ENCODE results near the gene GOLGB1.
"Not testable (repeated sequence)": the region's sequence is repeated elsewhere in the genome, so short reads cannot be mapped to it uniquely, and the experiment has no call there.

Gene GOLGB1

DNA sequence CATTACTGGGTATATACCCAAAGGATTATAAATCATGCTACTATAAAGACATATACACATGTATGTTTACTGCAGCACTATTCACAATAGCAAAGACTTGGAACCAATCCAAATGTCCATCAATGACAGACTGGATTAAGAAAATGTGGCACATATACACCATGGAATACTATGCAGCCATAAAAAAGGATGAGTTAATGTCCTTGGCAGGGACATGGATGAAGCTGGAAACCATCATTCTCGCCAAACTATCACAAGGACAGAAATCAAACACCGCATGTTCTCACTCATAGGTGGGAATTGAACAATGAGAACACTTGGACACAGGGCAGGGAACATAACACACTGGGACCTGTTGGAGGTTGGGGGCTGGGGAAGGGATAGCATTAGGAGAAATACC lies 6.4 kb downstream of the GOLGB1 start:
- H3K4me1 ChIP-seq (ENCODE audit: control insufficient read depth in 2 of 2, insufficient read depth in 2 of 2, low read length in 2 of 2); H3K27me3 ChIP-seq (ENCODE audit: control insufficient read depth in 2 of 2, insufficient read depth in 2 of 2, low read length in 2 of 2); H3K4me3 ChIP-seq (ENCODE audit: low read length in 2 of 2); H3K36me3 ChIP-seq (ENCODE audit: control insufficient read depth in 2 of 2, insufficient read depth in 2 of 2, low read length in 2 of 2); H3K9ac ChIP-seq (ENCODE audit: low read depth in 1 of 2, low read length in 2 of 2); H3K27ac ChIP-seq (ENCODE audit: low read depth in 2 of 2, low read length in 2 of 2); H3K9me3 ChIP-seq (ENCODE audit: control insufficient read depth in 2 of 2, low read length in 2 of 2): not testable (repeated sequence)

DNA sequence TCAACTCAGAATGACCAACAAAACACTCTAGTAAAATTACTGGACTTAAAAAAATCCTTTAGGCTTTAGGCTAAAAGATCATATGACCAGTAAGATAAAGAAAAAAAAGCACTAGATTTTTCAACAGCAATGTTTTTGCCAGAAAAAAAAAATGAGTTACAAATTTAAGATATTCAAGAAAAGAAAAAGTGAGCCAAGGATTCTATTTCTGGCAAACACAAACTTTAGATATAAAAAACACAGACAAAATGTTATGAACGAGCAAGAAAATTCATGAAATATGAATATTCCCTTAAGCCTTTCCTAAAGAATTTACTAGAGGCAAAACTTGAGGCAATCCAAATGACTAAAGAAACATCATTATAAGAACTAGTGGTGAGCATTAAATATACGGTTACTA lies 8.6 kb downstream of the GOLGB1 start:
- H3K36me3 ChIP-seq (ENCODE audit: control insufficient read depth in 2 of 2, insufficient read depth in 2 of 2, low read length in 2 of 2) = peaks cover 0 to 2% of the 10 kb centered on the region in 2 donors
- H3K9me3 ChIP-seq (ENCODE audit: control insufficient read depth in 2 of 2, low read length in 2 of 2) = no peaks in the 10 kb centered on the region
- H3K4me3 ChIP-seq (ENCODE audit: low read length in 2 of 2) = no peak overlapping the region
- no peaks in the 10 kb centered on the region for H3K27me3 ChIP-seq (ENCODE audit: control insufficient read depth in 2 of 2, insufficient read depth in 2 of 2, low read length in 2 of 2)
- no peak overlapping the region for H3K27ac ChIP-seq (ENCODE audit: low read depth in 2 of 2, low read length in 2 of 2)
- H3K9ac ChIP-seq (ENCODE audit: low read depth in 1 of 2, low read length in 2 of 2) = no peak overlapping the region
- H3K4me1 ChIP-seq (ENCODE audit: control insufficient read depth in 2 of 2, insufficient read depth in 2 of 2, low read length in 2 of 2) = no peaks in the 10 kb centered on the region

DNA sequence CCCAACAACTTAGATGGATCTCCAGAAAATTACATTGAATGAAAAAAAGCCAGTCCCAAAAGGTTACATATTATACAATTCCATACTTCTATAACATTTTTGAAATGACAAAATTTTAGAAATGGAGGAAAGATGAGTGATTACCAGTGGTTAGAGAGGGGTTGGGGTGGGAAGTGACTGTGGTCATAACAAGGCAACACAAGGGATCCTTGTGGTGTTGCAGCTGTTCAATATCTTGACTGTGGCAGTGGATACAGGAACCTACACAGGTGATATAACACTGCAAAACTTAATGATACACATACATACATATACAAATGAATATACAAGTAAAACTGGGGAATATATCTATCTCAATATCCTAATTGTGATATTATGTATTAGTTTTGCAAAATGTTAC lies 9.6 kb downstream of the GOLGB1 start:
- Histone ChIP-seq H3K9ac (ENCODE audit: low read depth in 1 of 2, low read length in 2 of 2) (no peak overlapping the region), H3K27ac (ENCODE audit: low read depth in 2 of 2, low read length in 2 of 2) (no peak overlapping the region), H3K36me3 (ENCODE audit: control insufficient read depth in 2 of 2, insufficient read depth in 2 of 2, low read length in 2 of 2) (peaks cover 0 to 2% of the 10 kb centered on the region in 2 donors), H3K9me3 (ENCODE audit: control insufficient read depth in 2 of 2, low read length in 2 of 2) (no peaks in the 10 kb centered on the region), H3K27me3 (ENCODE audit: control insufficient read depth in 2 of 2, insufficient read depth in 2 of 2, low read length in 2 of 2) (no peaks in the 10 kb centered on the region), H3K4me3 (ENCODE audit: low read length in 2 of 2) (no peak overlapping the region), H3K4me1 (ENCODE audit: control insufficient read depth in 2 of 2, insufficient read depth in 2 of 2, low read length in 2 of 2) (no peaks in the 10 kb centered on the region)

DNA sequence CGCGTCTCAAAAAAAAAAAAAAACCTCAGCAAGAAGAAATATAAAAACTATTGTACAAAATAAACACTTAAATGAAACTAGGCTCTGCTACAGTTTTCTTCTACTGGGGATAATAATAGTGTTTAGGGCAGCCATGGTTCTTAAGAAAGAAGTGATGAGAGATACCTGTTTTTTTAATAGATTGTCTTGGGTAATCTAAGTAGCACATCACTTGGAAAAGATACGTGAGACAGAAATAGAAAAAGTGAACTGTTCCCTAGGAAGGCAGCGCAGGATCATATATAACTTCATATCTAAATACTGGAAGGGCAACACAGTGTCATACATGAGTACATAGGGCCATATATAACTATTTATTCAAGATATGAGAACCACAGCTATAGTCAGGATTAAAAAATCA lies 11.9 kb downstream of the GOLGB1 start:
- H3K4me1 ChIP-seq (ENCODE audit: control insufficient read depth in 2 of 2, insufficient read depth in 2 of 2, low read length in 2 of 2) = no peaks in the 10 kb centered on the region
- H3K9ac ChIP-seq (ENCODE audit: low read depth in 1 of 2, low read length in 2 of 2) = no peak overlapping the region
- H3K27me3 ChIP-seq (ENCODE audit: control insufficient read depth in 2 of 2, insufficient read depth in 2 of 2, low read length in 2 of 2) = no peaks in the 10 kb centered on the region
- H3K4me3 ChIP-seq (ENCODE audit: low read length in 2 of 2) = no peak overlapping the region
- no peak overlapping the region for H3K27ac ChIP-seq (ENCODE audit: low read depth in 2 of 2, low read length in 2 of 2)
- no peaks in the 10 kb centered on the region for H3K36me3 ChIP-seq (ENCODE audit: control insufficient read depth in 2 of 2, insufficient read depth in 2 of 2, low read length in 2 of 2)
- H3K9me3 ChIP-seq (ENCODE audit: control insufficient read depth in 2 of 2, low read length in 2 of 2) = no peaks in the 10 kb centered on the region

DNA sequence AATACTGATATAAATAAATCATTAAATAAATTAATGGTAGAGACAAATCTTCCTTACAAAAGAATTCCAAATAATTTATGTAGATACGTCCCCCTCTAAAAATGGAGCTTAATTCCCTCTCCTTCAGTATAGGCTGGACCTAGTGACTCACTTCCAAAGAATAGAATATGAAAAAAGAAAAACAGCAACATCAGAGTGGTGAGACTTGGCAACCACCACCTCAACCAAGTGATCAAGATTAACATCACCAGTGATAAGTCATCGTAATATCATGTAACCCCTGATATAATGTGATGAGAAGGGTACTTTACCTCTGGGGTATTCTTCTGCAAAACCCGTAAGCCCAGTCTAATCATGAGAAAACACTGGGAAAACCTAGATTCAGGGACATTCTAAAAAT lies 13.4 kb downstream of the GOLGB1 start:
- Histone ChIP-seq H3K27me3 (ENCODE audit: control insufficient read depth in 2 of 2, insufficient read depth in 2 of 2, low read length in 2 of 2) (no peaks in the 10 kb centered on the region), H3K4me1 (ENCODE audit: control insufficient read depth in 2 of 2, insufficient read depth in 2 of 2, low read length in 2 of 2) (no peaks in the 10 kb centered on the region), H3K9ac (ENCODE audit: low read depth in 1 of 2, low read length in 2 of 2) (no peak overlapping the region), H3K9me3 (ENCODE audit: control insufficient read depth in 2 of 2, low read length in 2 of 2) (no peaks in the 10 kb centered on the region), H3K27ac (ENCODE audit: low read depth in 2 of 2, low read length in 2 of 2) (no peak overlapping the region), H3K4me3 (ENCODE audit: low read length in 2 of 2) (no peak overlapping the region), H3K36me3 (ENCODE audit: control insufficient read depth in 2 of 2, insufficient read depth in 2 of 2, low read length in 2 of 2) (no peaks in the 10 kb centered on the region)

DNA sequence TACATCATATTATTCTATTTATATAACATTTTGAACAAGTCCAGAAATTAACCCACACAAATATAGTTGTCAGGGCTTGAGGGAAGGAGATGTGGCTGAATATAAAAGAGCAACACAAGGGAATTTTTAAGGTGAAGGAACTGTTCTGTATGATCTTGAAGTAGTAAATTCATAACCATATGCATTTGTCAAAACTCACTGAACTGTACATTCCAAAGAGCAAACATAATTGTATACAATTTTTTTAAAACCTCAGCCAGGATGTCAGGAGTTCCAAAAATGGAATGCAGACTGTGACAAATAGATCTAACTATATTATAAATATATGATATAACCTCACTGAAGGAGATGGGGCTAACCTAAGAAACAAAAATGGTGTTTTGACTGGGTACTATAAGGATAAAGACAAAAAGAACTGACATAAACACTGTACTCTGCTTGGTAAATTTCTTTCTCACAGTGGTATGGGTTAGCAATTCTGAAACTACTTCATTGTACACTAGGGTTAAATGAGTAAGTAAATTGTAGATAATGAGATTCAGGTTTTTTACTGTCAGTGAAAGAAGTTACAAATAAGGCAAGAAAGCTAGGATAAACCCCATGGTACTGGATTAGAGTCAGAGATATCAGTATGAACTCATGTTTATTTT lies 14.4 kb downstream of the GOLGB1 start:
- H3K9me3 ChIP-seq (ENCODE audit: control insufficient read depth in 2 of 2, low read length in 2 of 2) = no peaks in the 10 kb centered on the region
- no peaks in the 10 kb centered on the region for H3K4me1 ChIP-seq (ENCODE audit: control insufficient read depth in 2 of 2, insufficient read depth in 2 of 2, low read length in 2 of 2)
- peaks cover 0 to 3% of the 10 kb centered on the region in 2 donors for H3K36me3 ChIP-seq (ENCODE audit: control insufficient read depth in 2 of 2, insufficient read depth in 2 of 2, low read length in 2 of 2)
- H3K9ac ChIP-seq (ENCODE audit: low read depth in 1 of 2, low read length in 2 of 2) = no peak overlapping the region
- no peaks in the 10 kb centered on the region for H3K27me3 ChIP-seq (ENCODE audit: control insufficient read depth in 2 of 2, insufficient read depth in 2 of 2, low read length in 2 of 2)
- H3K27ac ChIP-seq (ENCODE audit: low read depth in 2 of 2, low read length in 2 of 2) = no peak overlapping the region
- H3K4me3 ChIP-seq (ENCODE audit: low read length in 2 of 2) = no peak overlapping the region

DNA sequence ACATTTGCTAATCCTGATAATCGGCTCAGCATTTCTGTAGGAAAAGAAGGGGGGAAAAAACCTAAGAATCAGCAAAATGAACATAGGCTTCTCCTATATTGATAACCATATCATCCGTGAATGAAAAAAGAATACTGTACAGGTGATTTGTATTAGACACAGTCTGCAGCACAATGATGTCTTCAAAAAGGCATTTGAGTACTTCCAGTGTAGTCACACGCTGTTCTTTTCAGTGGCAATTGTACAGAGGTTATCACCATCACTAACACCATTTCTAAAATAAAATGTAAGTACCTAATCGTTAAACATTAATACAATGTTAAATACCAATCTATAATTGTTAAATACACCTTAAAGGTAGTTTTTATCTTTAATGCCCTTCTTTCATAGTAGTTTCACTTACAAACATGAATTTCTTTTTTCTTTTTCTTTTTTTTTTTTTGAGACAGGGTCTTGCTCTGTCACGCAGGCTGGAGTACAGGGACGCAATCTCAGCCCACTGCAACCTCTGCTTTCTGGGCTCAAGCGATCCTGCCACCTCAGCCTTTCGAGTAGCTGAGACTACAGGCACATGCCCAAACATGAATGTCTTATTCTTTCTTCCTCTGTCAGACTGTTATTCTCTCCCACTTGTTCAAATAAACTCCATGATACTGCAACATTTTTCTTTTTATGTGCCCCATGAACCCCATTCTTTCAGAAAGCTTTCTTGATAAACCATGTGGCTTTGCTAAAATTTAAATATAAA lies 18.4 kb downstream of the GOLGB1 start:
- Histone ChIP-seq H3K36me3 (ENCODE audit: control insufficient read depth in 2 of 2, insufficient read depth in 2 of 2, low read length in 2 of 2) (peaks cover 20 to 23% of the 10 kb centered on the region in 2 donors), H3K27ac (ENCODE audit: low read depth in 2 of 2, low read length in 2 of 2) (no peak overlapping the region), H3K27me3 (ENCODE audit: control insufficient read depth in 2 of 2, insufficient read depth in 2 of 2, low read length in 2 of 2) (no peaks in the 10 kb centered on the region), H3K4me3 (ENCODE audit: low read length in 2 of 2) (no peak overlapping the region), H3K9ac (ENCODE audit: low read depth in 1 of 2, low read length in 2 of 2) (no peak overlapping the region), H3K9me3 (ENCODE audit: control insufficient read depth in 2 of 2, low read length in 2 of 2) (no peaks in the 10 kb centered on the region), H3K4me1 (ENCODE audit: control insufficient read depth in 2 of 2, insufficient read depth in 2 of 2, low read length in 2 of 2) (no peaks in the 10 kb centered on the region)

DNA sequence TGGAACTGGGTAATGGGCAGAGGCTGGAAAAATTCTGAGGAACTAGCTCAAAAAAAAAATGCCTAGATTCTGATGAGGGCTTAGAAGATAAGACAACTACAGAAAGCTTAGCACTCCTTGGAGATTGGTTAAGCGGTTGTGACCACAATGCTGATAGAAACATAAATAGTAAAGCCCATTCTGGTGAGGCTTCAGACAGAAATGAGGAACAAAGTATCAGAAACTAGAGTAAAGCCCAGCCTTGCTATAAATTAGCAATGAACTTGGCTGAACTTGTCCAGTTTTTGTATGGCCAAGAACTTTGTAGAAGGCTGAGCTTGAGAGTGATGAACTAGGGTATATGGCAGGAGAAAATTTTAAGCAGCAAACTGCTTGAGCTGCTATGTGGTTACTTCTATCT lies 25.4 kb downstream of the GOLGB1 start:
- Histone ChIP-seq H3K27me3 (ENCODE audit: control insufficient read depth in 2 of 2, insufficient read depth in 2 of 2, low read length in 2 of 2) (no peaks in the 10 kb centered on the region), H3K4me1 (ENCODE audit: control insufficient read depth in 2 of 2, insufficient read depth in 2 of 2, low read length in 2 of 2) (no peaks in the 10 kb centered on the region), H3K9me3 (ENCODE audit: control insufficient read depth in 2 of 2, low read length in 2 of 2) (no peaks in the 10 kb centered on the region), H3K9ac (ENCODE audit: low read depth in 1 of 2, low read length in 2 of 2) (no peak overlapping the region), H3K4me3 (ENCODE audit: low read length in 2 of 2) (no peak overlapping the region), H3K27ac (ENCODE audit: low read depth in 2 of 2, low read length in 2 of 2) (no peak overlapping the region), H3K36me3 (ENCODE audit: control insufficient read depth in 2 of 2, insufficient read depth in 2 of 2, low read length in 2 of 2) (peaks cover 69 to 71% of the 10 kb centered on the region in 2 donors)

DNA sequence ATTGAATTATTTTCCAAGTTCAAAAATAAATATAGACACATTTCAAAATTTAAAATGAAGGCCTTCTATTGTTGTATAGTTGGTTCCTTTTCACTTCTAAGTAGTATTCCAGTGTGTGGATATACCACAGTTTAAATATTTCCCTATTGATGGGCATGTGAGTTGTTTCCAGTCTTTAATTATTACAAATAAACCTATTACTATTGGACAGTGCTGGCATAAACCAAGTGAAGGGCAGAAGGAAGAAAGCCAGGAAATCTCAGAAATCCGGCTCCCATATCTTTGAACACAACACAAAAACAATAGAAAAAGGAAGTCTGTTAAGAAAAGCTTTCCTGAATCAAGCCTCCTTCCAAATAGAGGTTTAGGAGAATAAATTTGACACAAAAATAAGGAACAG lies 26.1 kb downstream of the GOLGB1 start:
- Histone ChIP-seq H3K27ac (ENCODE audit: low read depth in 2 of 2, low read length in 2 of 2) (no peak overlapping the region), H3K9ac (ENCODE audit: low read depth in 1 of 2, low read length in 2 of 2) (no peak overlapping the region), H3K4me3 (ENCODE audit: low read length in 2 of 2) (no peak overlapping the region), H3K9me3 (ENCODE audit: control insufficient read depth in 2 of 2, low read length in 2 of 2) (no peaks in the 10 kb centered on the region), H3K4me1 (ENCODE audit: control insufficient read depth in 2 of 2, insufficient read depth in 2 of 2, low read length in 2 of 2) (no peaks in the 10 kb centered on the region), H3K27me3 (ENCODE audit: control insufficient read depth in 2 of 2, insufficient read depth in 2 of 2, low read length in 2 of 2) (no peaks in the 10 kb centered on the region), H3K36me3 (ENCODE audit: control insufficient read depth in 2 of 2, insufficient read depth in 2 of 2, low read length in 2 of 2) (peaks cover 68% of the 10 kb centered on the region in 2 donors)

DNA sequence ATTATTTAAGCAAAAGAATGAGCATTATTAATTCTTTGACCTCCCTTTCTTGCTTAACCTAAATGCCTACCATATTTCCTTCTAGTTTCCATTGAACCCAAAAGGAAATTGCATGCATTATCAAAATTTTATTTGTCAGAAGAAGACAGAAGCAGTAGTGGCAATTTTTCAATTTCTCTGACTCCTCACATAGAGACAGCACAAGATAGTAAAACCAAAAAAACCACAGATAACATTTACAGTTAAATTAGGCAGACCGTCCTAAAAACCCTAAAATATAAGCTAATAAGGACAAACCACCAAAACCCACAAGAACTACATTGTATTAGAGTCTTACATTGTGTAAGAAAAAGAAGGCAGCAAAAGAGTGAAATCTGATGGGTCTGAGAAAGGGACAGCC lies 27.1 kb downstream of the GOLGB1 start:
- Histone ChIP-seq H3K27ac (ENCODE audit: low read depth in 2 of 2, low read length in 2 of 2) (no peak overlapping the region), H3K36me3 (ENCODE audit: control insufficient read depth in 2 of 2, insufficient read depth in 2 of 2, low read length in 2 of 2) (peaks cover 69 to 74% of the 10 kb centered on the region in 2 donors), H3K9me3 (ENCODE audit: control insufficient read depth in 2 of 2, low read length in 2 of 2) (no peaks in the 10 kb centered on the region), H3K4me3 (ENCODE audit: low read length in 2 of 2) (no peak overlapping the region), H3K4me1 (ENCODE audit: control insufficient read depth in 2 of 2, insufficient read depth in 2 of 2, low read length in 2 of 2) (no peaks in the 10 kb centered on the region), H3K9ac (ENCODE audit: low read depth in 1 of 2, low read length in 2 of 2) (no peak overlapping the region), H3K27me3 (ENCODE audit: control insufficient read depth in 2 of 2, insufficient read depth in 2 of 2, low read length in 2 of 2) (no peaks in the 10 kb centered on the region)

All from mucosa of rectum (tissue), 2 donors.